Upper lobe of left lung (tissue), 6 donors: Measurements from ENCODE around the gene TNKS1BP1. TPM values are rescaled to one million over a fixed set of nuclear protein-coding genes. Genes with fewer than 3 reads are reported as not detected.
"Not testable (repeated sequence)": the region's sequence is repeated elsewhere in the genome, so short reads cannot be mapped to it uniquely, and the experiment has no call there.

Experiments used
- ATAC-seq, 2 donors: fragments of 200-7000 bp; cut with Tn5 transposase; one replicate each; pipeline ENCODE4 v1.9.1; 2022; ENCODE audit warnings: mild to moderate bottlenecking in 2 of 2, moderate library complexity in 2 of 2; ENCODE audit not compliant: low FRiP score in 2 of 2
- DNase-seq, 2 donors: peaks; one replicate each; pipeline ENCODE4 v3.0.0-alpha.2; 2019 to 2020
- H3K27ac ChIP-seq, 4 donors: fragments of 200-600 bp; sonication (generic); one replicate each; pipeline ENCODE4 v1.5.1; 2016 to 2019
- H3K27me3 ChIP-seq, 4 donors: fragments of 200-600 bp; sonication (generic); one replicate each; pipeline ENCODE4 v1.5.1; 2017 to 2019
- H3K36me3 ChIP-seq, 4 donors: fragments of 200-600 bp; sonication (generic); one replicate each; pipeline ENCODE4 v1.5.1; 2016 to 2019
- H3K4me1 ChIP-seq, 4 donors: fragments of 200-600 bp; sonication (generic); one replicate each; pipeline ENCODE4 v1.5.1; 2018 to 2019
- H3K4me3 ChIP-seq, 4 donors: fragments of 200-600 bp; sonication (generic); one replicate each; pipeline ENCODE4 v1.5.1; 2017 to 2019; ENCODE audit warnings: mild to moderate bottlenecking in 2 of 4, moderate library complexity in 1 of 4
- H3K9me3 ChIP-seq, 4 donors: fragments of 200-600 bp; sonication (generic); one replicate each; pipeline ENCODE4 v1.5.1; 2018 to 2019
- EP300 ChIP-seq, 4 donors: sonication (generic); formaldehyde crosslinking; IDR thresholded peaks; one replicate each; pipeline ENCODE4 v1.5.1; 2017; ENCODE audit warnings: antibody characterized with exemption in 4 of 4, control low read depth in 2 of 4
- POLR2A ChIP-seq, 4 donors: fragments of 450-650 bp; IDR thresholded peaks; one replicate each; pipeline ENCODE4 v1.5.1; 2016 to 2017; ENCODE audit warnings: antibody characterized with exemption in 4 of 4, mild to moderate bottlenecking in 2 of 4
- POLR2AphosphoS5 ChIP-seq, 2 donors: sonication (generic); formaldehyde crosslinking; IDR thresholded peaks; one replicate each; pipeline ENCODE4 v1.5.1; 2017; ENCODE audit warnings: antibody characterized with exemption in 2 of 2
- WGBS, 2 donors: methylation state at CpG; one replicate each; pipeline ENCODE4 v1.1.5; 2017 to 2018; 5-methylcytosine and 5-hydroxymethylcytosine counted together
- total RNA-seq, 6 donors: library from RNA; depleted of rRNA in 4 of 6; stranded (reverse); fragments of >200 nt in 4 of 6; gene quantifications; one replicate each; pipeline versions ENCODE4 v1.1.0 to v1.2.1, GENCODE V29; 2016 to 2021
- TF ChIP-seq, protein P1 (sequence below), 6 experiments: fragments of 450-650 bp in 4 of 6; fragments of 200-600 bp in 2 of 6; sonication (generic) in 2 of 6; IDR thresholded peaks; one replicate each; pipeline ENCODE4 v1.5.1; 2016 to 2019; ENCODE audit warnings: antibody characterized with exemption in 6 of 6
- donor health status: DM: no; HTN: no; CAD: no; lungs with moderate emphysema.
- donor health status: DM: no; HTN: yes; CAD: no; lungs with severe emphysema.

TNKS1BP1 gene
- total RNA-seq, 6 donors from 2014 or later: 120 to 322 (median 184) TPM

DNA sequence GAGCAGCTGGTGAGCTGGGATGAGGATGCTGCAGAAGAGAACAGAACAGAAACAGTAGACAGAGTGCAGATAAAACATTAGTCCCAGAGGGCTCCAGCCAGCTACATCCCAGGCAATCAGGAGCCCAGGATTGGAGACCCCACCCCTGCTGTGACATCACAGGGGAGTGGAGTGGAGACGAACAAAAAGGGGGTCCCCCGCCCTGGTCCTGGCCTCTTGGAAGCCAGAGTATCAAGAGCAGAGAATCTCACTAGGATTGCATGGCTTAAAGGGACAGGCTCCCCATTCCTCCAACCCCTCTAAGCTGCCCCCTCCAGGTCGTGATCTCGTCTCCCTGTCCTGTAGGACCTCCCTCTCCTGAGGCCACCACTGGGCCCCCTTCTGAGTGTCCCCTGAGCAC, 13.4 kb upstream of the TNKS1BP1 start, which contains the start of gene P2RX3:
TSS of gene P2RX3 (plus strand) at position 211 of the 400 bp plus-strand sequence. CDS start 199 bp downstream, outside the sequence.
- DNase-seq: no peak
- H3K27me3 ChIP-seq: no peaks in the 10 kb centered on the region
- H3K9me3 ChIP-seq: no peaks in the 10 kb centered on the region
- ATAC-seq: no peak
- no peak within 1 kb of the TSS for H3K4me3 ChIP-seq
- H3K4me1 ChIP-seq: peaks cover 15 to 26% (median 18%) of the 10 kb centered on the region in 4 donors
- H3K27ac ChIP-seq: no peak within 1 kb of the TSS
- no peak for TF ChIP-seq EP300 (IDR thresholded peaks at IDR 0.05)
- TF ChIP-seq, protein P1, sequence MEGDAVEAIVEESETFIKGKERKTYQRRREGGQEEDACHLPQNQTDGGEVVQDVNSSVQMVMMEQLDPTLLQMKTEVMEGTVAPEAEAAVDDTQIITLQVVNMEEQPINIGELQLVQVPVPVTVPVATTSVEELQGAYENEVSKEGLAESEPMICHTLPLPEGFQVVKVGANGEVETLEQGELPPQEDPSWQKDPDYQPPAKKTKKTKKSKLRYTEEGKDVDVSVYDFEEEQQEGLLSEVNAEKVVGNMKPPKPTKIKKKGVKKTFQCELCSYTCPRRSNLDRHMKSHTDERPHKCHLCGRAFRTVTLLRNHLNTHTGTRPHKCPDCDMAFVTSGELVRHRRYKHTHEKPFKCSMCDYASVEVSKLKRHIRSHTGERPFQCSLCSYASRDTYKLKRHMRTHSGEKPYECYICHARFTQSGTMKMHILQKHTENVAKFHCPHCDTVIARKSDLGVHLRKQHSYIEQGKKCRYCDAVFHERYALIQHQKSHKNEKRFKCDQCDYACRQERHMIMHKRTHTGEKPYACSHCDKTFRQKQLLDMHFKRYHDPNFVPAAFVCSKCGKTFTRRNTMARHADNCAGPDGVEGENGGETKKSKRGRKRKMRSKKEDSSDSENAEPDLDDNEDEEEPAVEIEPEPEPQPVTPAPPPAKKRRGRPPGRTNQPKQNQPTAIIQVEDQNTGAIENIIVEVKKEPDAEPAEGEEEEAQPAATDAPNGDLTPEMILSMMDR (IDR thresholded peaks at IDR 0.05): no peak
- no peak for TF ChIP-seq POLR2A (IDR thresholded peaks at IDR 0.05)
- no peak for TF ChIP-seq POLR2AphosphoS5 (IDR thresholded peaks at IDR 0.05)
- 45 to 60% methylated on average over 2 to 4 of the region's 4 CpGs for WGBS, 2 donors
- H3K36me3 ChIP-seq: peaks cover 0 to 10% (median 0%) of the 10 kb centered on the region in 4 donors

DNA sequence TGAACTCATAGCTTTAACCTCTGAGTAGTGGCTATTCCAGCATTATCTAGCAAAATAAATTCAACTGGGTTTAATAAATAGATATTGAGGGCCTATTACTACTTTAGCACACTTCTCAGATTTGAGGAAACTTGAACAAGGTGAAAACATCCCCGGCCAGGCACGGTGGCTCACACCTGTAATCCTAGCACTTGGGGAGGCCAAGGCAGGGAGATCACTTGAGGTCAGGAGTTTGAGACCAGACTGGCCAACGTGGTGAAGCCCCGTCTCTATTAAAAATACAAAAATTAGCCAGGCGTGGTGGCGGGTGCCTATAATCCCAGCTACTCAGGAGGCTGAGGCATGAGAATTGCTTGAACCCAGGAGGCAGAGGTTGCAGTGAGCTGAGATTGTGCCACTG, 12.1 kb upstream of the TNKS1BP1 start:
- Histone ChIP-seq H3K4me1 (peaks cover 15 to 26% (median 18%) of the 10 kb centered on the region in 4 donors), H3K36me3 (peaks cover 6 to 23% (median 12%) of the 10 kb centered on the region in 4 donors), H3K27ac (peak overlapping the region in 1 of 4 donors; percentile 94)
- not testable (repeated sequence) for ATAC-seq, H3K4me3 ChIP-seq, DNase-seq, H3K27me3 ChIP-seq, H3K9me3 ChIP-seq
- 89 to 91% methylated on average over 6 of the region's 6 CpGs for WGBS, 2 donors

- Histone ChIP-seq H3K27ac (peak overlapping the region; percentile 93 to 98 (median 94)), H3K27me3 (no peaks in the 10 kb centered on the region), H3K4me1 (peaks cover 15 to 26% (median 18%) of the 10 kb centered on the region in 4 donors), H3K9me3 (no peaks in the 10 kb centered on the region), H3K4me3 (peak overlapping the region; percentile 83 to 97 (median 94)), H3K36me3 (peaks cover 9 to 29% (median 18%) of the 10 kb centered on the region in 4 donors)
- DNase-seq: no peak
- no peak for TF ChIP-seq EP300 (IDR thresholded peaks at IDR 0.05)
- TF ChIP-seq, protein P1 (IDR thresholded peaks at IDR 0.05): no peak
- TF ChIP-seq POLR2A (IDR thresholded peaks at IDR 0.05): peak in 1 of 4 donors; percentile 3
- TF ChIP-seq POLR2AphosphoS5 (IDR thresholded peaks at IDR 0.05): no peak
- WGBS, 2 donors: 25% methylated on average over 12 of the region's 12 CpGs
- peak in 1 of 2 donors; percentile 1 for ATAC-seq
Measured at GRCh38 chr11:57336111-57336666, 11.4 kb upstream of the TNKS1BP1 start.

DNA sequence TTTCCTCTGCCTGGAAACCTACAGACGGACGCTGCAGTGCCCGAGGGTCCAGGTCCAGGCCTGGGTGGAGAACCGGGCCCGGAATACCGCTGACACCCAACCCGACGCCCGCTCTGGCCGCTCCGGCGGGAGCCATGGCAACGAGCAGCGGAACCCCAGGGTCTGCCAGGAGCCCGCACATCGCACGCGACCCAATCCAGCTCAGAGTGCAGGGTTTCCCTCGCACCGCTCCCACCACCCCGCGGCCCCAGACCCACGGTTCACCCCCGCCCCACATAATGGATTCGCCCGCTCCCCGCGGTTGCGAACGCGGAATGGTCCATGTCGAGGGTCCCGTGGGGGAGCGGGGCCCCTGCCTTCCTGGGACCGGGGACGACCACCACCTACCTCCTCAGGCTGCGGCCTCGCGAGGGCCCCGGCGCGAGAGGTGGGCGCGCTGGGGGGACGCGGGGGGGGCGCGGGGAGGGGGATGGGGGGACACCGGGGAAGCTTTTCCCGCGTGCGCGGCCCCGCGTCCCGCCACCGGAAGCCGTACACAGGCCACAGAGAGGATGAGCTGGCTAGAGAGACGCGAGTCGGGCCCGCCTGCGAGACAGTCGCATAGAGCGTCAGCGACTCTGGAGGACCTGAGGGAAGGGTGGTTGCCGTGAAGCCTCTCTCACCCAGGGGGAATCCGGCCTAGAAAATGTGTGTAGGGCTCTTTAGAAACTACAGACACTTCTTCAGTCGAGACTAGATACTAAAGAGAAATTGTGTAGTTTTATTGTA, 10.8 kb upstream of the TNKS1BP1 start, which contains the start of gene SSRP1:
TSS of gene SSRP1 (minus strand) at position 550 of the 768 bp plus-strand sequence. CDS start 771 bp downstream, outside the sequence.
- H3K36me3 ChIP-seq: peaks cover 9 to 36% (median 25%) of the 10 kb centered on the region in 4 donors
- ATAC-seq (peak; percentile 95 to 98), DNase-seq (peak; percentile 93 to 96)
- peaks cover 15 to 26% (median 18%) of the 10 kb centered on the region in 4 donors for H3K4me1 ChIP-seq
- peak within 1 kb of the TSS; percentile 93 to 98 (median 94) for H3K27ac ChIP-seq
- H3K9me3 ChIP-seq: no peaks in the 10 kb centered on the region
- WGBS, 2 donors: 0% methylated on average over 12 to 51 of the region's 69 CpGs
- TF ChIP-seq, protein P1 (IDR thresholded peaks at IDR 0.05): no peak
- TF ChIP-seq POLR2A (IDR thresholded peaks at IDR 0.05) (peak in 2 of 4 donors; percentile 50 to 61), EP300 (IDR thresholded peaks at IDR 0.05) (no peak), POLR2AphosphoS5 (IDR thresholded peaks at IDR 0.05) (peak; percentile 63 to 79)
- no peaks in the 10 kb centered on the region for H3K27me3 ChIP-seq
- H3K4me3 ChIP-seq: peak within 1 kb of the TSS; percentile 83 to 97 (median 94)

DNA sequence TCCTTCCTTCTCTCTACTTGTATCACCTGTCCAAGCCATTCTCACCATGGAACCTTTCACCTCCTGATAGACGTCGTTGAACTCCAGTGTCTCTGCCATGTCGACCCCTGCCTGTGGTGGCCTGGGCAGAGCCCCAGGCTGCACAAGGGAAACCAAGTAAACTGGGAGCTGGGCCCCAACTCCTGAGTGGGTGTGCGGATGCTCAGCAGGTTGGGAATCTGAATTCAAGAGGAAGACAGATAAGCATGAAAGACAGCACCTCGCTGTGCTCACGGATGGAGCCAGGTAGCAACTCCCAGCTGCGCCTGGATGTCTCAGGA, 10.2 kb upstream of the TNKS1BP1 start:
- H3K4me1 ChIP-seq: peaks cover 15 to 26% (median 18%) of the 10 kb centered on the region in 4 donors
- no peaks in the 10 kb centered on the region for H3K9me3 ChIP-seq
- ATAC-seq: no peak
- no peak for DNase-seq
- peak overlapping the region; percentile 93 to 98 (median 94) for H3K27ac ChIP-seq
- H3K4me3 ChIP-seq: peak overlapping the region; percentile 83 to 97 (median 94)
- WGBS, 2 donors: 13 to 26% methylated on average over 3 to 6 of the region's 7 CpGs
- peaks cover 15 to 41% (median 30%) of the 10 kb centered on the region in 4 donors for H3K36me3 ChIP-seq
- TF ChIP-seq, protein P1 (IDR thresholded peaks at IDR 0.05): no peak
- TF ChIP-seq EP300 (IDR thresholded peaks at IDR 0.05) (no peak), POLR2AphosphoS5 (IDR thresholded peaks at IDR 0.05) (no peak), POLR2A (IDR thresholded peaks at IDR 0.05) (no peak)
- no peaks in the 10 kb centered on the region for H3K27me3 ChIP-seq
